Measurements from ENCODE around the gene CHCHD1. TPM values are rescaled to one million over a fixed set of nuclear protein-coding genes. Genes with fewer than 3 reads are reported as not detected.
"Not testable (repeated sequence)": the region's sequence is repeated elsewhere in the genome, so short reads cannot be mapped to it uniquely, and the experiment has no call there.

CHCHD1 gene
- polyA plus RNA-seq (ENCODE audit: insufficient read length in 12 of 12), result 10 to 100 TPM in 11 of 12 donors, not detected in 1; 20.0 to 48.9 (median 31.4) TPM
- long read RNA-seq, donor 1, transcript CHCHD1-201 (3 exons, 835 nt), result major isoform, 50 of 111 reads
- long read RNA-seq, donor 1, partial matches to known transcripts, result 60 of 111 reads
- long read RNA-seq, donor 1, other reads (novel, unspliced or antisense), result 0 of 111 reads
- long read RNA-seq, donor 2, transcript CHCHD1-201 (3 exons, 835 nt), result major isoform, 23 of 52 reads
- long read RNA-seq, donor 2, partial matches to known transcripts, result 27 of 52 reads
- long read RNA-seq, donor 2, other reads (novel, unspliced or antisense), result 0 of 52 reads
- long read RNA-seq, donor 3, transcript CHCHD1-201 (3 exons, 835 nt), result major isoform, 14 of 35 reads
- long read RNA-seq, donor 3, partial matches to known transcripts, result 21 of 35 reads
- long read RNA-seq, donor 3, other reads (novel, unspliced or antisense), result 0 of 35 reads
- long read RNA-seq, donor 4, transcript CHCHD1-201 (3 exons, 835 nt), result major isoform, 11 of 28 reads
- long read RNA-seq, donor 4, partial matches to known transcripts, result 16 of 28 reads
- long read RNA-seq, donor 4, other reads (novel, unspliced or antisense), result 0 of 28 reads
- long read RNA-seq, donor 5, result 0 reads
- long read RNA-seq, donor 6, transcript CHCHD1-201 (3 exons, 835 nt), result major isoform, 19 of 46 reads
- long read RNA-seq, donor 6, partial matches to known transcripts, result 26 of 46 reads
- long read RNA-seq, donor 6, other reads (novel, unspliced or antisense), result 0 of 46 reads
- long read RNA-seq, donor 7, transcript CHCHD1-201 (3 exons, 835 nt), result major isoform, 13 of 27 reads
- long read RNA-seq, donor 7, partial matches to known transcripts, result 13 of 27 reads
- long read RNA-seq, donor 7, other reads (novel, unspliced or antisense), result 0 of 27 reads
- long read RNA-seq, donor 8, transcript CHCHD1-201 (3 exons, 835 nt), result major isoform, 37 of 86 reads
- long read RNA-seq, donor 8, partial matches to known transcripts, result 48 of 86 reads
- long read RNA-seq, donor 8, other reads (novel, unspliced or antisense), result 0 of 86 reads
- long read RNA-seq, donor 9, transcript CHCHD1-201 (3 exons, 835 nt), result major isoform, 28 of 58 reads
- long read RNA-seq, donor 9, partial matches to known transcripts, result 30 of 58 reads
- long read RNA-seq, donor 9, other reads (novel, unspliced or antisense), result 0 of 58 reads
- long read RNA-seq, donor 10, transcript CHCHD1-201 (3 exons, 835 nt), result major isoform, 22 of 44 reads
- long read RNA-seq, donor 10, partial matches to known transcripts, result 21 of 44 reads
- long read RNA-seq, donor 10, other reads (novel, unspliced or antisense), result 0 of 44 reads
- long read RNA-seq, donor 11, transcript CHCHD1-201 (3 exons, 835 nt), result major isoform, 32 of 75 reads
- long read RNA-seq, donor 11, partial matches to known transcripts, result 40 of 75 reads
- long read RNA-seq, donor 11, other reads (novel, unspliced or antisense), result 0 of 75 reads

GRCh38 chr10:73781879-73782748 is at the start of gene CHCHD1:
Gene CHCHD1 (plus strand): TSS chr10:73782048. CDS start chr10:73782076, 28 bp downstream.
- DNase-seq, result peak; percentile 95

- DNase-seq, result no peak
These were observed 49.4 kb upstream of the CHCHD1 start for GRCh38 chr10:73732426-73732825.

- no peak for DNase-seq
These were observed 48.8 kb upstream of the CHCHD1 start for GRCh38 chr10:73732931-73733623.

- no peak for DNase-seq
These were observed 47.7 kb upstream of the CHCHD1 start for GRCh38 chr10:73734028-73734720.

GRCh38 chr10:73734796-73735305 is 47.0 kb upstream of the CHCHD1 start:
- DNase-seq, result no peak

- not testable (repeated sequence) for DNase-seq
These were observed 41.2 kb upstream of the CHCHD1 start for GRCh38 chr10:73740501-73741254.

- no peak for DNase-seq
These were observed 39.5 kb upstream of the CHCHD1 start for GRCh38 chr10:73742454-73742734.

- no peak for DNase-seq
These were observed 38.4 kb upstream of the CHCHD1 start for GRCh38 chr10:73743327-73743904.

GRCh38 chr10:73743905-73744663 is 37.8 kb upstream of the CHCHD1 start, which contains the start of gene SEC24C:
Gene SEC24C (plus strand): TSS chr10:73744372. CDS start chr10:73746833, 2,461 bp downstream.
- peak; percentile 99 for DNase-seq

GRCh38 chr10:73744664-73744975 is 37.2 kb upstream of the CHCHD1 start:
- DNase-seq, result no peak

- no peak for DNase-seq
These were observed 35.1 kb upstream of the CHCHD1 start for GRCh38 chr10:73746721-73747120.

GRCh38 chr10:73750819-73751218 is 31.0 kb upstream of the CHCHD1 start:
- DNase-seq, result no peak

- no peak for DNase-seq
These were observed 25.7 kb upstream of the CHCHD1 start for GRCh38 chr10:73756183-73756582.

- DNase-seq, result no peak
These were observed 22.9 kb upstream of the CHCHD1 start for GRCh38 chr10:73758704-73759511.

GRCh38 chr10:73759512-73760115 is 22.2 kb upstream of the CHCHD1 start:
- no peak for DNase-seq

GRCh38 chr10:73761781-73762180 is 20.1 kb upstream of the CHCHD1 start:
- DNase-seq, result no peak

All from muscle of arm (tissue), 14 donors.